HepG2 (cell line): ENCODE results near the gene NFATC1. TPM values are rescaled to one million over a fixed set of nuclear protein-coding genes. Genes with fewer than 3 reads are reported as not detected.
"Not testable (repeated sequence)": the region's sequence is repeated elsewhere in the genome, so short reads cannot be mapped to it uniquely, and the experiment has no call there.

Experiments used
- ATAC-seq: fragments of 200-7000 bp; cut with Tn5 transposase; 3 replicates; pipeline ENCODE4 v1.9.1; 2020; ENCODE audit warnings: mild to moderate bottlenecking, moderate library complexity
- BruUV-seq: library from RNA; stranded (reverse); fragments of 400-500 nt; replicated peaks from 2 replicates; lab custom pipeline; 2021; lab: Mats Ljungman, UMichigan
- CTCF ChIA-PET: fragments of 300-600 bp; formaldehyde crosslinking; extraction: SDS; loops from one replicate; lab custom pipeline; 2021; ENCODE audit warnings: low total read pairs, inconsistent platforms, low intra/inter-chr PET ratio; lab: Yijun Ruan, JAX
- POLR2A ChIA-PET: fragments of 350-600 bp; sonication (Branson Sonifier 250); formaldehyde crosslinking; loops from one replicate; lab custom pipeline; 2020; ENCODE audit warnings: antibody characterized with exemption, inconsistent platforms; lab: Yijun Ruan, JAX
- DNase-seq: peaks from one replicate; pipeline ENCODE4 v3.0.0-alpha.2; 2015; ENCODE audit warnings: low spot score
- FAIRE-seq: peaks from 3 replicates; lab custom pipeline; 2011; peaks lifted over from hg19 to GRCh38; lab: Jason Lieb, UNC
- H2AFZ ChIP-seq: one replicate; pipeline ENCODE4 v1.6.1; 2011; ENCODE audit warnings: low read length, inconsistent platforms
- H3K27ac ChIP-seq: fragments of 300-600 bp; 3 replicates; pipeline ENCODE4 v1.8.0; 2011; ENCODE audit warnings: mixed run types, mild to moderate bottlenecking, mixed read lengths, low read length, inconsistent platforms; ENCODE audit not compliant: insufficient read depth; ENCODE audit errors: extremely low read length
- H3K27me3 ChIP-seq, 2 experiments: fragments of 200-600 bp in 1 of 2; 2 replicates in 1 of 2; 3 replicates in 1 of 2; pipeline versions ENCODE4 v1.6.0 to v1.8.0; 2011; ENCODE audit warnings: low read length in 2 of 2, mild to moderate bottlenecking in 2 of 2, moderate library complexity in 2 of 2, inconsistent platforms in 1 of 2; ENCODE audit not compliant: insufficient read depth in 2 of 2, control insufficient read depth in 1 of 2
- H3K36me3 ChIP-seq, 2 experiments: fragments of 200-600 bp in 1 of 2; replicated peaks in 1 of 2; 2 replicates in 1 of 2; 3 replicates in 1 of 2; pipeline versions ENCODE4 v1.5.1 to v1.8.0; 2011; ENCODE audit warnings: low read length in 2 of 2, inconsistent platforms in 1 of 2; ENCODE audit not compliant: insufficient read depth in 2 of 2, control insufficient read depth in 1 of 2
- H3K4me1 ChIP-seq: 2 replicates; pipeline ENCODE4 v1.5.1; 2012; ENCODE audit warnings: low read length, inconsistent platforms; ENCODE audit not compliant: insufficient read depth
- H3K4me2 ChIP-seq: 2 replicates; pipeline ENCODE4 v1.6.0; 2011; ENCODE audit warnings: low read depth, low read length, inconsistent platforms
- H3K4me3 ChIP-seq, 3 experiments: fragments of 200-600 bp in 1 of 3; sonication (generic), shearing (Covaris generic) in 1 of 3; replicated peaks in 1 of 3; 2 replicates each; pipeline ENCODE4 v1.5.1; 2011 to 2016; ENCODE audit warnings: low read length in 3 of 3, inconsistent platforms in 2 of 3, low read depth in 2 of 3, mild to moderate bottlenecking in 2 of 3, control low read depth in 1 of 3, mixed read lengths in 1 of 3; ENCODE audit not compliant: insufficient read depth in 1 of 3
- H3K79me2 ChIP-seq: one replicate; pipeline ENCODE4 v1.6.1; 2011; ENCODE audit warnings: low read length, inconsistent platforms; ENCODE audit not compliant: insufficient read depth
- H3K9ac ChIP-seq: 2 replicates; pipeline ENCODE4 v1.6.0; 2011; ENCODE audit warnings: mild to moderate bottlenecking, low read depth, low read length, inconsistent platforms; ENCODE audit not compliant: insufficient read depth
- H3K9me3 ChIP-seq: 2 replicates; pipeline ENCODE4 v1.5.1; 2012; ENCODE audit warnings: mild to moderate bottlenecking, low read length
- H4K20me1 ChIP-seq: 2 replicates; pipeline ENCODE4 v1.6.0; 2011; ENCODE audit warnings: inconsistent platforms, mild to moderate bottlenecking, low read length, moderate library complexity; ENCODE audit not compliant: insufficient read depth
- ATF7-NPFF ChIP-seq: sonication (generic); formaldehyde crosslinking; IDR thresholded peaks from 2 replicates; pipeline ENCODE4 v1.8.1; 2023; ENCODE audit warnings: mild to moderate bottlenecking, low read depth, missing genetic modification reagents, moderate library complexity
- CEBPB ChIP-seq: IDR thresholded peaks from 2 replicates; pipeline ENCODE4 v1.6.1; 2011; ENCODE audit warnings: low read depth, low read length, improper control_type of control experiment, borderline replicate concordance
- FOXK1 ChIP-seq: sonication (generic); formaldehyde crosslinking; IDR thresholded peaks from 2 replicates; pipeline ENCODE4 v1.4.0; 2020; ENCODE audit warnings: low read depth, missing genetic modification reagents, borderline replicate concordance
- HMGXB4 ChIP-seq, 2 experiments: sonication (generic) in 1 of 2; formaldehyde crosslinking in 1 of 2; IDR thresholded peaks; 2 replicates each; pipeline versions ENCODE4 v1.4.0 to v1.6.1; 2018 to 2020; ENCODE audit warnings: missing genetic modification reagents in 2 of 2, borderline replicate concordance in 1 of 2, low read depth in 1 of 2, mild to moderate bottlenecking in 1 of 2, missing biosample characterization in 1 of 2
- HNF1B ChIP-seq: sonication (generic); formaldehyde crosslinking; IDR thresholded peaks from 2 replicates; pipeline ENCODE4 v1.5.1; 2020; ENCODE audit warnings: mild to moderate bottlenecking, moderate library complexity, missing genetic modification reagents
- MTA1 ChIP-seq: sonication (generic); formaldehyde crosslinking; IDR thresholded peaks from 2 replicates; pipeline ENCODE4 v1.4.0; 2020; ENCODE audit warnings: missing genetic modification reagents, mild to moderate bottlenecking, borderline replicate concordance
- PHF21A ChIP-seq: sonication (generic); formaldehyde crosslinking; IDR thresholded peaks from 2 replicates; pipeline ENCODE4 v1.5.0; 2020; ENCODE audit warnings: mild to moderate bottlenecking, missing genetic modification reagents
- POLR2A ChIP-seq, 2 experiments: IDR thresholded peaks; 2 replicates each; pipeline ENCODE4 v1.6.1; 2011; ENCODE audit warnings: low read depth in 2 of 2, low read length in 2 of 2, mild to moderate bottlenecking in 1 of 2, moderate library complexity in 1 of 2; ENCODE audit not compliant: insufficient read depth in 1 of 2
- RARA ChIP-seq: IDR thresholded peaks from 2 replicates; pipeline ENCODE4 v1.6.1; 2016; ENCODE audit warnings: missing genetic modification reagents, missing compliant biosample characterization
- TEF ChIP-seq: sonication (generic); formaldehyde crosslinking; IDR thresholded peaks from 2 replicates; pipeline ENCODE4 v1.5.0; 2020; ENCODE audit warnings: missing genetic modification reagents
- THAP11 ChIP-seq: IDR thresholded peaks from 2 replicates; pipeline ENCODE4 v1.6.1; 2016; ENCODE audit warnings: missing biosample characterization, missing genetic modification reagents
- WGBS: methylation state at CpG from one replicate; pipeline ENCODE4 v1.1.6; 2017; ENCODE audit warnings: low lambda C conversion rate; 5-methylcytosine and 5-hydroxymethylcytosine counted together
- in situ Hi-C: cut with HindIII; loops from 2 replicates; pipeline ENCODE4 v1.10.0; 2017; ENCODE audit warnings: low pct_unique_long_range_greater_than_20kb; ENCODE audit not compliant: extremely low pct_ligation_motif_present
- intact Hi-C: fragments of 100-400 bp; cut with micrococcal nuclease; formaldehyde crosslinking; loops from one replicate; pipeline ENCODE4 v1.10.0; 2022; ENCODE audit not compliant: unreplicated experiment
- polyA plus RNA-seq, 8 experiments: library from polyadenylated mRNA; depleted of rRNA in 3 of 8; stranded (reverse) in 7 of 8; unstranded in 1 of 8; fragments of >200 nt; fragmentation: Illumina TruSeq in 4 of 8; extraction: Trizol in 4 of 8; gene quantifications; 2 replicates each; pipeline versions ENCODE4 v1.2.1 to v1.2.3, GENCODE V29; 2011 to 2016; ENCODE audit warnings: low read depth in 4 of 8, missing spikeins in 1 of 8, mixed read lengths in 1 of 8; ENCODE audit not compliant: insufficient read depth in 1 of 8
- total RNA-seq, 5 experiments: library from RNA; depleted of rRNA; stranded (reverse); fragments of >200 nt; fragmentation: Illumina TruSeq; extraction: Trizol; gene quantifications; 2 replicates each; pipeline ENCODE4 v1.2.3, GENCODE V29; 2016; ENCODE audit warnings: low read depth in 1 of 5

Gene NFATC1
- total and polyA plus RNA-seq, 2 of the 13 experiments (the other 11 are each of a cell fraction or from before 2014, with no cell fraction given): not detected

GRCh38 chr18:79481046-79481790 is 85.5 kb downstream of the NFATC1 start (continued):
- TF ChIP-seq HMGXB4 (CRISPR knock-in tag; IDR thresholded peaks at IDR 0.05; ENCODE audit: borderline replicate concordance in 1 of 2, low read depth in 1 of 2): no peak

- WGBS: 44% methylated on average over 5 of the region's 25 CpGs
- H3K27ac ChIP-seq, in situ Hi-C loops, H3K36me3 ChIP-seq, H3K79me2 ChIP-seq, H3K4me1 ChIP-seq, H3K4me3 ChIP-seq, H3K9ac ChIP-seq, POLR2A ChIA-PET, H4K20me1 ChIP-seq, BruUV-seq, intact Hi-C loops, CTCF ChIA-PET, ATAC-seq, H2AFZ ChIP-seq, FAIRE-seq, H3K9me3 ChIP-seq, H3K4me2 ChIP-seq, DNase-seq: not testable (repeated sequence)
- H3K27me3 ChIP-seq: peaks cover 16 to 40% of the 10 kb centered on the region in 2 experiments
Measured at GRCh38 chr18:79483393-79483792, 87.7 kb downstream of the NFATC1 start.

GRCh38 chr18:79483971-79484491 is 88.3 kb downstream of the NFATC1 start:
- 65% methylated on average over 6 of the region's 15 CpGs for WGBS
- in situ Hi-C loops: no loop called here
- TF ChIP-seq MTA1 (CRISPR knock-in tag): no peak
- TF ChIP-seq FOXK1 (CRISPR knock-in tag): no peak
- TF ChIP-seq RARA (CRISPR knock-in tag): no peak
- no peak for TF ChIP-seq HNF1B (CRISPR knock-in tag)
- TF ChIP-seq TEF (CRISPR knock-in tag): no peak
- no peak for TF ChIP-seq ATF7-NPFF (CRISPR knock-in tag)
- no peak for TF ChIP-seq PHF21A (CRISPR knock-in tag)
- no peak for TF ChIP-seq POLR2A (IDR thresholded peaks at IDR 0.05; ENCODE audit: insufficient read depth in 1 of 2, low read depth in 2 of 2, low read length in 2 of 2)
- TF ChIP-seq CEBPB: no peak
- TF ChIP-seq THAP11 (CRISPR knock-in tag): no peak

More at GRCh38 chr18:79483971-79484491, 88.3 kb downstream of the NFATC1 start:
- DNase-seq (no peak), FAIRE-seq (no peak), ATAC-seq (no peak)
- ChIA-PET CTCF (no interaction called here), POLR2A (no interaction called here)
- BruUV-seq: no TSS peak
- Histone ChIP-seq H3K4me2 (no peak overlapping the region), H3K4me1 (no peaks in the 10 kb centered on the region), H3K27ac (no peak overlapping the region), H3K27me3 (peaks cover 17 to 40% of the 10 kb centered on the region in 2 experiments), H3K4me3 (no peak overlapping the region), H4K20me1 (no peaks in the 10 kb centered on the region), H3K36me3 (no peaks in the 10 kb centered on the region), H3K9me3 (no peaks in the 10 kb centered on the region), H3K9ac (no peak overlapping the region), H3K79me2 (no peaks in the 10 kb centered on the region), H2AFZ (no peak overlapping the region)
- intact Hi-C loops: no loop called here
